Osteoblast (primary cell): Measurements from ENCODE around the gene CDPF1. TPM values are rescaled to one million over a fixed set of nuclear protein-coding genes. Genes with fewer than 3 reads are reported as not detected.

Source experiments
- DNase-seq: peaks from one replicate; pipeline ENCODE4 v3.0.0; 2011; ENCODE audit warnings: low spot score, mixed read lengths; ENCODE audit not compliant: insufficient read length; ENCODE audit errors: missing footprints
- H2AFZ ChIP-seq: 2 replicates; pipeline ENCODE4 v1.6.0; 2011; ENCODE audit warnings: mild to moderate bottlenecking, low read length
- H3K27ac ChIP-seq: 2 replicates; pipeline ENCODE4 v1.5.1; 2011; ENCODE audit warnings: mild to moderate bottlenecking, low read depth, low read length, moderate library complexity
- H3K27me3 ChIP-seq: 2 replicates; pipeline ENCODE4 v1.6.0; 2012; ENCODE audit warnings: mild to moderate bottlenecking, control low read depth, inconsistent platforms, low read length, moderate library complexity; ENCODE audit not compliant: insufficient read depth
- H3K36me3 ChIP-seq: 2 replicates; pipeline ENCODE4 v1.5.1; 2011; ENCODE audit warnings: mild to moderate bottlenecking, low read length, control low read depth, moderate library complexity; ENCODE audit not compliant: insufficient read depth
- H3K4me1 ChIP-seq: 2 replicates; pipeline ENCODE4 v1.5.1; 2011; ENCODE audit warnings: mild to moderate bottlenecking, low read length, control low read depth, moderate library complexity; ENCODE audit not compliant: insufficient read depth
- H3K4me2 ChIP-seq: 2 replicates; pipeline ENCODE4 v1.6.0; 2011; ENCODE audit warnings: mild to moderate bottlenecking, low read length; ENCODE audit not compliant: insufficient read depth
- H3K4me3 ChIP-seq: fragments of 200-600 bp; sonication (generic); 3 replicates; pipeline ENCODE4 v1.5.1; 2012; ENCODE audit warnings: mild to moderate bottlenecking, low read length, inconsistent platforms; ENCODE audit not compliant: insufficient read depth
- H3K79me2 ChIP-seq: 2 replicates; pipeline ENCODE4 v1.6.0; 2012; ENCODE audit warnings: mild to moderate bottlenecking, low read length, control low read depth, inconsistent platforms; ENCODE audit not compliant: insufficient read depth
- H3K9me3 ChIP-seq: 2 replicates; pipeline ENCODE4 v1.5.1; 2011; ENCODE audit warnings: low read depth, low read length, control low read depth
- H4K20me1 ChIP-seq: 2 replicates; pipeline ENCODE4 v1.6.0; 2012; ENCODE audit warnings: mild to moderate bottlenecking, low read length, control low read depth; ENCODE audit not compliant: insufficient read depth
- total RNA-seq: library from RNA; depleted of rRNA; stranded (reverse); fragments of >200 nt; gene quantifications from 2 replicates; pipeline ENCODE4 v1.2.3, GENCODE V29; 2012
- TF ChIP-seq, protein P1 (sequence below): IDR thresholded peaks from 2 replicates; pipeline ENCODE4 v1.5.1; 2011; ENCODE audit warnings: mild to moderate bottlenecking, low read depth, low read length, moderate library complexity; ENCODE audit errors: extremely low read depth

Gene CDPF1
- total RNA-seq, 1 donor = 12.7 TPM

DNA sequence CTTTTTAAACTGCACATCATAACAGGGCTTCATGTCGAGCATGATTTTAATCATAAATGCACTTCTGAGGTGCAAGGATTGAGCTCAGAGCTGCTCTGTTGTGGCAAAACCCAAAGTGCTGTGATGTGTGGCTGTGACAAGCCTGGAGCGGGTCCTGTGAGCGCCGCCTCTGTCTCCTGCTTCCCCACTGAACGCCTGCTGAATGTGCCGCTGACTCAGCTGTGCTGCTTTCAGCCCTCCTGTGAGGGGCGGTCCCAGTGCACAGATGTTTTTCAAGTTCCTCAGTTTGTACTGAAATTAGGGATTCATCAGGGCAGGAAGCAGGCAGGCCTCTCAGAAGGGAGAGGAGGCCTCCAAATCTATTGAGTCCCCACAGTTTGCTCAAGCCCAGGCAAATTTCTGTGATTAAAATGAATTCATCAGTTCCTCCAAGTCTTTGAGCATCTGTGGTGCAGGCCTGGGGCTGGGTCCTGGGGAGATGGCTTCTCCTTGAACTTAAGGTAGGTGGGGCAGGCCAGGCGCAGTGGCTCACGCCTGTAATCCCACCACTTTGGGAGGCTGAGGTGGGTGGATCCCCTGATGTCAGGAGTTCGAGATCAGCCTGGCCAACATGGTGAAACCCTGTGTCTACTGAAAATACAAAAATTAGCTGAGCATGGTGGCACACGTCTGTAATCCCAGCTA lies 43.6 kb upstream of the CDPF1 start:
- no peak overlapping the region for H2AFZ ChIP-seq
- H3K27me3 ChIP-seq = no peaks in the 10 kb centered on the region
- DNase-seq = peak; percentile 89
- H3K4me1 ChIP-seq = peaks cover 20% of the 10 kb centered on the region
- TF ChIP-seq, protein P1, sequence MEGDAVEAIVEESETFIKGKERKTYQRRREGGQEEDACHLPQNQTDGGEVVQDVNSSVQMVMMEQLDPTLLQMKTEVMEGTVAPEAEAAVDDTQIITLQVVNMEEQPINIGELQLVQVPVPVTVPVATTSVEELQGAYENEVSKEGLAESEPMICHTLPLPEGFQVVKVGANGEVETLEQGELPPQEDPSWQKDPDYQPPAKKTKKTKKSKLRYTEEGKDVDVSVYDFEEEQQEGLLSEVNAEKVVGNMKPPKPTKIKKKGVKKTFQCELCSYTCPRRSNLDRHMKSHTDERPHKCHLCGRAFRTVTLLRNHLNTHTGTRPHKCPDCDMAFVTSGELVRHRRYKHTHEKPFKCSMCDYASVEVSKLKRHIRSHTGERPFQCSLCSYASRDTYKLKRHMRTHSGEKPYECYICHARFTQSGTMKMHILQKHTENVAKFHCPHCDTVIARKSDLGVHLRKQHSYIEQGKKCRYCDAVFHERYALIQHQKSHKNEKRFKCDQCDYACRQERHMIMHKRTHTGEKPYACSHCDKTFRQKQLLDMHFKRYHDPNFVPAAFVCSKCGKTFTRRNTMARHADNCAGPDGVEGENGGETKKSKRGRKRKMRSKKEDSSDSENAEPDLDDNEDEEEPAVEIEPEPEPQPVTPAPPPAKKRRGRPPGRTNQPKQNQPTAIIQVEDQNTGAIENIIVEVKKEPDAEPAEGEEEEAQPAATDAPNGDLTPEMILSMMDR = no peak
- H3K27ac ChIP-seq = no peak overlapping the region
- no peak overlapping the region for H3K4me2 ChIP-seq
- H3K79me2 ChIP-seq = peaks cover 18% of the 10 kb centered on the region
- no peaks in the 10 kb centered on the region for H3K9me3 ChIP-seq
- H3K36me3 ChIP-seq = peaks cover 28% of the 10 kb centered on the region
- no peaks in the 10 kb centered on the region for H4K20me1 ChIP-seq
- H3K4me3 ChIP-seq = no peak overlapping the region

DNA sequence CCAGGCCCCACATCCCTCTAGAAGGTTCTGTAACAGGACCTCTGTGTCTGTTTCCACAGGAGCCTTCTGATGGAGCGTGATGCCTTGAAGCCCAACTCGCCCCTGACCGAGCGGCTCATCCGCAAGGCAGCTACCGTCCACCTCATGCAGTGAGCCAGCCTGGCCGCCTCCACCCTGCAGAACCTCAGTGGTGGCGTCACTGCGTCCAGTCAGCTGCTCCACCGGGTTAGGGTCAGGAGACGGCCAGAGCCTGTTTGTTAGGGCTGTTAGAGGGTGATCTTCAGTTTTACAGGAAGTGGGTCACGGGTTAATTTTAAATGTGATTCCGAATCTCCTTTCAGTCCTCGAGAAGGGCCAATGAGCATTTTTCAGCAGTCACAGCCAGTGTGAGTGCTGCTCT lies 42.6 kb upstream of the CDPF1 start:
- Histone ChIP-seq H3K4me2 (no peak overlapping the region), H2AFZ (no peak overlapping the region), H3K4me3 (no peak overlapping the region), H3K27me3 (no peaks in the 10 kb centered on the region), H3K4me1 (peaks cover 17% of the 10 kb centered on the region), H3K79me2 (peaks cover 9% of the 10 kb centered on the region), H3K36me3 (peaks cover 28% of the 10 kb centered on the region), H3K9me3 (no peaks in the 10 kb centered on the region), H4K20me1 (no peaks in the 10 kb centered on the region), H3K27ac (no peak overlapping the region)
- TF ChIP-seq, protein P1 = no peak
- peak; percentile 36 for DNase-seq

DNA sequence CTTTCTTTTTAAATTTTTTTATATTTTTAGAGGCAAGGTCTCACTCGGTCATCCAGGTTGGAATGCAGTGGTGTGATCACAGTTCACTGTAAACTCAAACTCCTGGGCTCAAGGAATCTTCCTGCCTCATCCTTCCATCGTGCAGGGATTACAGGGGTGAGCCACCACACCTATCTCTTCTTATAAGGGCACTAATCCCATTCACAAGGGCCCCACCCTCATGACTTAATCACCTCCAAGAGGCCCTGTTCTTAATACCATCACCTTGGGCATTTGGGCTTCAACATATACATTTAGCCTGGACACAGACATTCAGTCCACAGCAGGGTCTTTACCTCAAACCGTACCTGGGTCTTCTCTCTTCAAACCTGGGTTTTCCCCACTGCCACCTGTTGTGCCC lies 42.1 kb upstream of the CDPF1 start:
- H3K27me3 ChIP-seq = no peaks in the 10 kb centered on the region
- no peak overlapping the region for H3K27ac ChIP-seq
- peaks cover 4% of the 10 kb centered on the region for H3K79me2 ChIP-seq
- no peak overlapping the region for H3K4me3 ChIP-seq
- H4K20me1 ChIP-seq = no peaks in the 10 kb centered on the region
- H3K4me2 ChIP-seq = no peak overlapping the region
- H3K36me3 ChIP-seq = peaks cover 28% of the 10 kb centered on the region
- no peak for DNase-seq
- peaks cover 12% of the 10 kb centered on the region for H3K4me1 ChIP-seq
- H3K9me3 ChIP-seq = no peaks in the 10 kb centered on the region
- H2AFZ ChIP-seq = no peak overlapping the region
- TF ChIP-seq, protein P1 = no peak

DNA sequence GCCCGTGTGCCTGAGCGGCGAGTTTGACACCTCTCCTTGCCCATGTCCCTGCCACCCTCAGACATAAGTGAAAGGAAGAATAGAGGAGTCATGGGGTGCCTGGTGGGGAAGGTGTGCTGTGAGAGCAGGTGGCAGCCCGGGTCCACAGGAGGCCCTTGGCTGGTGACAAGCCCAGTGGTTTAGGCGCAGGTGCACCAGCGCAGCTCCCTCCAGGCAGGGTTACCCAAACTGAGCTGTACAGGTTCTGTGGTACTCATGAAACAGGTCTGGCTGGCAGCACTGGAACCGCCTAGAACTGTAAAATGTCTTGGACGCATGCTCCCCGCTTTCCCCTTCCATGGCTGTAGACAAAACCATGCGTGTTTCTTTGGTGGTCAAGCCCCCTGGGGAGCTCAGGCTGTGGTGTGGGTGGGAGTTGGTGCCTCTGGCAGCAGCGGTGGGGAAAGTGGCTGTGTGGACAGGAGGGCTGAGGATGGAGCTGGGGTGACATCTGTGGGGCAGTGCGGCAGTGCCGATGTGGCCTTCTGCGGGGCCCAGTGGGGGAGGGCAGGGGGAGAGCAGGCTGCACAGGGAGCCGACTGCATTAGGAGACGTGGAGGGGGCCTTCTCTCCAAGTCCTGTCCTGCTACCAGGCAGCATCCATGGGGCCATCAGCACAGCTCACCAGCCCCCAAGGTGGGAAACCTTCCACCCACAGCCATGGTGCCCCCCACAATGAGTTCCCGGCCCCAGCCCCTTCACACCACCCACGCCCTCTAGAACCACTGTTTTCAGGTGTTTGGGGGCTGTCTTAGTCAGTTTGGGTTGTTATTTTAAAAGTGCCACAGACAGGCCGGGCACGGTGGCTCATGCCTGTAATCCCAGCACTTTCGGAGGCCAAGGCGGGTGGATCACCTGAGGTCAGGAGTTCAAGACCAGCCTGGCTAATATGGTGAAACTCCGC lies 41.0 kb upstream of the CDPF1 start:
- peak; percentile 68 for DNase-seq
- H3K36me3 ChIP-seq = peaks cover 32% of the 10 kb centered on the region

More for the DNA sequence above, 41.0 kb upstream of the CDPF1 start:
- Histone ChIP-seq H4K20me1 (no peaks in the 10 kb centered on the region), H3K79me2 (no peaks in the 10 kb centered on the region), H3K4me3 (no peak overlapping the region), H3K4me1 (peaks cover 9% of the 10 kb centered on the region), H3K4me2 (no peak overlapping the region), H3K27me3 (no peaks in the 10 kb centered on the region), H3K27ac (no peak overlapping the region), H3K9me3 (no peaks in the 10 kb centered on the region), H2AFZ (no peak overlapping the region)
- TF ChIP-seq, protein P1 = no peak
